Measurements from ENCODE around the gene RERE.

The RERE gene

DNA sequence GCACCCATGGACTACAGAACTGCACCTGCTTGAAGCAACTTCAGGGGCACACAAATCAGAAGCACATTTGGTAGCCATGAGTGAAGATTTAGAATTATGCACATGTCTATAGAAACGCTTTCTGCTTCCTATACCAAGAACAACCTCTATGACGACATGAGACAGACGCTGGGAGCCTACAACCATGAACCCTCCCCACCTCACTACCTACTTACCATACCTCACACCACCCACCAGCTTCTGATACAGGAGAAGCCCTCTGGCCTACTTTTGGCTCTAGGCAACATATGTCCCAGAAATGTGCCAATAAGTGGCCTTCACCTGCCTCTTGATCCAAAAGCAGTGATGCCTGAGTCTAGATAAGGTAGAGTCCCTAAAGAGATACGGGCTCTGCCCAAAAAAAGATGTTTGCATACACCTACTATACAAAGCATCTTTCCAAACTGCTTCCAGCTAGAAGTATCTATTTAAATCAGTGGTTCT lies 441.0 kb downstream of the RERE start:
- DNase-seq (ENCODE audit: low read depth), result no peak
- no peak overlapping the region for H3K4me3 ChIP-seq (ENCODE audit: control insufficient read depth, low read depth, low read length)
- TF ChIP-seq, protein P1, sequence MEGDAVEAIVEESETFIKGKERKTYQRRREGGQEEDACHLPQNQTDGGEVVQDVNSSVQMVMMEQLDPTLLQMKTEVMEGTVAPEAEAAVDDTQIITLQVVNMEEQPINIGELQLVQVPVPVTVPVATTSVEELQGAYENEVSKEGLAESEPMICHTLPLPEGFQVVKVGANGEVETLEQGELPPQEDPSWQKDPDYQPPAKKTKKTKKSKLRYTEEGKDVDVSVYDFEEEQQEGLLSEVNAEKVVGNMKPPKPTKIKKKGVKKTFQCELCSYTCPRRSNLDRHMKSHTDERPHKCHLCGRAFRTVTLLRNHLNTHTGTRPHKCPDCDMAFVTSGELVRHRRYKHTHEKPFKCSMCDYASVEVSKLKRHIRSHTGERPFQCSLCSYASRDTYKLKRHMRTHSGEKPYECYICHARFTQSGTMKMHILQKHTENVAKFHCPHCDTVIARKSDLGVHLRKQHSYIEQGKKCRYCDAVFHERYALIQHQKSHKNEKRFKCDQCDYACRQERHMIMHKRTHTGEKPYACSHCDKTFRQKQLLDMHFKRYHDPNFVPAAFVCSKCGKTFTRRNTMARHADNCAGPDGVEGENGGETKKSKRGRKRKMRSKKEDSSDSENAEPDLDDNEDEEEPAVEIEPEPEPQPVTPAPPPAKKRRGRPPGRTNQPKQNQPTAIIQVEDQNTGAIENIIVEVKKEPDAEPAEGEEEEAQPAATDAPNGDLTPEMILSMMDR (conservative IDR thresholded peaks at IDR 0.05; ENCODE audit: control insufficient read depth, insufficient read depth, low read depth, low read length), result no peak

DNA sequence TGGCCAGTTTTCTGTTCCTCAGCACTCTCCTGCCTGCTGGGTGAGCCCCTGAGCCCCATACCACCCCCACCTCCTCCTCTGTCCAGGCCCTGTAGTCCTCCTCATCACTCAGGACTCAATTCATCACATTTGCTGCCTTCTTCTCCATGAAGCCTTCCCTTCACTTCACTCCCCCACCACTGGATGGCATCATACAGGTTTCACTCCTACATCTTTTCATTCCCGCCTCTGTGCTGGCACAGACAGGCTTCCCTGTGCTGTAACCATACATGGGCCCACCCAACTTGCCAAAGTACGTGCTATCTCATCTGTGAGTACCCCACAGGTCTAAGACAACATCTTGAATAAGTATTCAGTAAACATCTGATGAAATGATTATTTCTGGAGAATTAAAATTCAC lies 442.6 kb downstream of the RERE start:
- TF ChIP-seq, protein P1 (conservative IDR thresholded peaks at IDR 0.05; ENCODE audit: control insufficient read depth, insufficient read depth, low read depth, low read length), result peak; percentile 59
- no peak overlapping the region for H3K4me3 ChIP-seq (ENCODE audit: control insufficient read depth, low read depth, low read length)
- peak; percentile 67 for DNase-seq (ENCODE audit: low read depth)

DNA sequence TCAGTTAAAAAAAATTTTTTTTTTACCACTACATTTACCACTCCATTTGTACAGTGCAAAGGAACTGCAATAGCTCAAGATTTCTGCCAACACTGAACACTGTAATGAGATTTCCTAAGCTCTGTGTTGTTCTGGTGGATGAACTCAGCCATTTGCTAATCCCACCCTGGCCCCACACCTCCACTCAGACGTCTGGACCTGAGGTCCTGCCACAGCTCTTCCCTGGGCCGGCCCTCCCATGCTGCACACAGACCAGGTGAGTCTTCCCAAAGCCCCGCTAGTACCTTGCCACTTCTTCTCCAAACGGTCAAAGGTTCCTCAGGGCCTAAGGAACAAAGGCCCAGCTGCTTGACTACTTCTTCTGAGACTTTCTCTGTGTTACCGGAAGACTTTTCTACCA lies 443.1 kb downstream of the RERE start:
- DNase-seq (ENCODE audit: low read depth), result peak; percentile 41
- TF ChIP-seq, protein P1 (conservative IDR thresholded peaks at IDR 0.05; ENCODE audit: control insufficient read depth, insufficient read depth, low read depth, low read length), result no peak
- no peak overlapping the region for H3K4me3 ChIP-seq (ENCODE audit: control insufficient read depth, low read depth, low read length)

DNA sequence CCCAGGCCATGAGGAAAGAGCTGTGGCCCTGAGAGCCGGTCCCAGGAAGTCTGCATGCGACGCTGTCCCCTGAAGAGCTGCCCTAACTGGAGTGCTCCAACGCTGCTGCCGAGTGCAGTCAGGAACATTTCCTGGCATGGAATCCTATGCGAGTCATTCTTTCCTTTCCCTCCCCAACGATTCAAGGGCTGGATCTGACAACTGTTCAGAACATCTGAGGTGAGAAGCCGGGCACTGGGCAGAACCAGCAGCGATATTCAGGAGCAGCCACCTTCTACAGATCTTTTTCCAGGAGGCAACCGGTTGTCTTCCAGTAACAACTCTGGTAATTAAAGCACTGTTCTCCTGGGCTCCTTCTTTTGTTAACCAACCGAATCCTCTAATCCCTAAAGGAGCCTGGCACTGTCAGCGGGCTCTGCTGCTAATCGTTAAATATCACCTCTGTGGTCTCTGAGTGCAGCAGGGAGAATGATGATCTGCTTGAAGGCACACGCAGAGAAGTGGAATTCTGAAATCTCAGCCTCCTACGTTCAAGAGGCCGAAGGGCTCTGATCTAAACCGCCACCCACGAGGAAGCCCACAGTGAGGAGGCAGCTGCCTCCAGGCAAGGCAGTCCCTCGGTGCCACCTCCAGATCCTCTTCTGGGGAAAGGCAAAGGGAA lies 443.7 kb downstream of the RERE start:
- TF ChIP-seq, protein P1 (conservative IDR thresholded peaks at IDR 0.05; ENCODE audit: control insufficient read depth, insufficient read depth, low read depth, low read length), result no peak
- peak; percentile 89 for DNase-seq (ENCODE audit: low read depth)
- H3K4me3 ChIP-seq (ENCODE audit: control insufficient read depth, low read depth, low read length), result no peak overlapping the region

DNA sequence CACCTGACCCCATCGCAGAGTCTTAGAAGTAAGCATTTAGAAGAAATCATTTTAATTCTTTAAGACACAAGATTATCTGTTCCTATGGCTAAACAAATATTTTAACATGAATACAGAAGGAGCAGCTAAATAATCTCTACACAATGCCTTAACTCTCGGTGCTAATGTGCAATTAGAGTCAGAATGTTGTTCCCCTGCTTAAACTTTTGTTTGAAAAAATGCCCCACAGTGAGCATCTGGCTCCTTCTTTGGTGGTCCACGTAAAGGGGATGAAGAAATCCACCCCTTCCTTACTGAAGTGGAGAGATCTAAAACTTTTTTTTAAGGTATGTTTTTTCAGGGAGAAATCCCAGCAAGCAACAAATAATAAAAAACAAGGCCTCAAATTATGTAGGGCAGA lies 444.3 kb downstream of the RERE start:
- TF ChIP-seq, protein P1 (conservative IDR thresholded peaks at IDR 0.05; ENCODE audit: control insufficient read depth, insufficient read depth, low read depth, low read length), result no peak
- H3K4me3 ChIP-seq (ENCODE audit: control insufficient read depth, low read depth, low read length), result no peak overlapping the region
- no peak for DNase-seq (ENCODE audit: low read depth)

DNA sequence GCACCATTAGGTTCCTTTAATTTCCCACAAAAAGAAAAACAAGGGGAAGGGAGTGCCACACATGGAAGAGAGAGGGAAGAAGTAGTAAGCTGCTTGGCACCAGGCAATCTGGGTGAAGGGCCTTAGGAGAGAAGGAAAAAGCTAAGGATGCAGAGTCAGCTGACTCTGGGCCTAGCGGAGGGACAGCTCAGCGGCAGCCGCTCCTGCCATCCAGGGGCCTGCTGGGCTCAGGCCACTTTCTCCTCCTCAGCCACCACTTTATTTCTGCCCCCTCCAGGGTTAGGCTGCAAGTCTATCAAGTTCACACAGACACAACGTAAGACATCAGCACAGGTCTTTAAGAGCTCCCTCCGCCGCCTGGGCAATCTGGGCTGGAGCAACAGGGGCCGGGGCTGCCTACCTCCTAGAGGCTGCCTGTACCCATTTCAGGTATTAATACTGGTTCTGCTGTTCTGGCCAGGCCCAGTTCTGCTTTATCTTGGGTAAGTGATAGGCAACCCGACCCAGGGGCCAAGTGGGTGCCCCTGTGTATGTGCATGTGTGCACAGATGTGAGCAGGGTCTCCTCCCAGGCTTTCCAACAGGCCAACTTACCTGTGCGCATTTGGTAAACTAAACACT lies 446.0 kb downstream of the RERE start:
- DNase-seq (ENCODE audit: low read depth), result peak; percentile 33
- H3K4me3 ChIP-seq (ENCODE audit: control insufficient read depth, low read depth, low read length), result no peak overlapping the region
- TF ChIP-seq, protein P1 (conservative IDR thresholded peaks at IDR 0.05; ENCODE audit: control insufficient read depth, insufficient read depth, low read depth, low read length), result no peak
